Smooth muscle cell (in vitro differentiated cells): ENCODE measurements around the gene SOWAHD. TPM values are rescaled to one million over a fixed set of nuclear protein-coding genes. Genes with fewer than 3 reads are reported as not detected.

Source experiments
- DNase-seq: peaks from one replicate; lab custom pipeline; 2025; ENCODE audit not compliant: unreplicated experiment; lab: John Stamatoyannopoulos, UW
- H2AFZ ChIP-seq: fragments of 200-600 bp; sonication (generic); 2 replicates; pipeline ENCODE4 v1.6.0; 2016; ENCODE audit warnings: antibody characterized with exemption, low read depth, mild to moderate bottlenecking
- H3F3A ChIP-seq: fragments of 200-600 bp; sonication (generic); 2 replicates; pipeline ENCODE4 v1.6.0; 2017; ENCODE audit warnings: antibody characterized with exemption, low read depth
- H3K27ac ChIP-seq: fragments of 200-600 bp; sonication (generic); 2 replicates; pipeline ENCODE4 v1.5.1; 2016; ENCODE audit warnings: low read depth, mild to moderate bottlenecking
- H3K27me3 ChIP-seq: fragments of 200-600 bp; sonication (generic); 2 replicates; pipeline ENCODE4 v1.6.1; 2016; ENCODE audit warnings: low read depth, mild to moderate bottlenecking
- H3K36me3 ChIP-seq: fragments of 200-600 bp; sonication (generic); 2 replicates; pipeline ENCODE4 v1.5.1; 2016; ENCODE audit warnings: low read depth
- H3K4me1 ChIP-seq: fragments of 200-600 bp; sonication (generic); 2 replicates; pipeline ENCODE4 v1.5.1; 2016; ENCODE audit warnings: low read depth
- H3K4me2 ChIP-seq: fragments of 200-600 bp; sonication (generic); 2 replicates; pipeline ENCODE4 v1.6.0; 2016; ENCODE audit warnings: mild to moderate bottlenecking
- H3K4me3 ChIP-seq: fragments of 200-600 bp; sonication (generic); 2 replicates; pipeline ENCODE4 v1.5.1; 2016; ENCODE audit warnings: mild to moderate bottlenecking
- H3K79me2 ChIP-seq: fragments of 200-600 bp; sonication (generic); 2 replicates; pipeline ENCODE4 v1.6.0; 2016; ENCODE audit warnings: low read depth, mild to moderate bottlenecking
- H3K9ac ChIP-seq: fragments of 200-600 bp; sonication (generic); 2 replicates; pipeline ENCODE4 v1.6.0; 2016; ENCODE audit warnings: low read depth
- H3K9me3 ChIP-seq: fragments of 200-600 bp; sonication (generic); replicated peaks from 2 replicates; pipeline ENCODE4 v1.5.1; 2016; ENCODE audit warnings: low read depth
- H4K20me1 ChIP-seq: fragments of 200-600 bp; sonication (generic); 2 replicates; pipeline ENCODE4 v1.6.0; 2016; ENCODE audit warnings: low read depth
- WGBS: methylation state at CpG from one replicate; pipeline ENCODE4 v1.1.7; 2016; ENCODE audit warnings: low lambda C conversion rate; 5-methylcytosine and 5-hydroxymethylcytosine counted together
- polyA plus RNA-seq: library from polyadenylated mRNA; unstranded; fragments of >200 nt; fragmentation: Nextera tagmentation; extraction: Ambion mirVana; gene quantifications from 2 replicates; pipeline ENCODE4 v1.2.1, GENCODE V29; 2016
- total RNA-seq: library from RNA; depleted of rRNA; stranded (reverse); fragments of >200 nt; gene quantifications from 2 replicates; pipeline ENCODE4 v1.2.3, GENCODE V29; 2014
- TF ChIP-seq, protein P1 (sequence below): fragments of 200-600 bp; sonication (generic); IDR thresholded peaks from 2 replicates; pipeline ENCODE4 v1.5.1; 2017; ENCODE audit warnings: borderline replicate concordance, mild to moderate bottlenecking, antibody characterized with exemption; ENCODE audit not compliant: insufficient read depth, poor library complexity, severe bottlenecking

The SOWAHD gene
- total and polyA plus RNA-seq, 2 experiments from 2014 or later, result not detected

DNA sequence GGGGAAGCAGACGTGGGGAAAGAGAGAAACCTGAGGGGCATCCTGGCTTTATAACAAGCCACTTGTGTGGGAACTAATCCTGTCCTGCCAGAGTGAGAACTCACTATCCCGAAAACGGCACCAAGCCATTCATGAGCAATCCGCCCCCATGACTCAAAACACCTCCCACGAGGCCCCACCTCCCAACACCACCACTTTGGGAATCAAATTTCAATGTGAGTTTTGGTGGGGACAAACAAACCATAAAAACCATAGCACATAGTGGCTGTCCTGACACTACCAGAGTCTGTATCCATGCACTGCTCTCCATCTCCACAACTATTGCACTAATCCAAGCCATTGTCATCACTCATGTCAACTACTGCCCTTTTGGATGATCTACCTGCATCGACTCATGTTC is 36.9 kb upstream of the SOWAHD start:
- H3K4me2 ChIP-seq, result no peak overlapping the region
- H3F3A ChIP-seq, result no peaks in the 10 kb centered on the region
- H3K4me3 ChIP-seq, result no peak overlapping the region
- no peaks in the 10 kb centered on the region for H3K79me2 ChIP-seq
- TF ChIP-seq, protein P1, sequence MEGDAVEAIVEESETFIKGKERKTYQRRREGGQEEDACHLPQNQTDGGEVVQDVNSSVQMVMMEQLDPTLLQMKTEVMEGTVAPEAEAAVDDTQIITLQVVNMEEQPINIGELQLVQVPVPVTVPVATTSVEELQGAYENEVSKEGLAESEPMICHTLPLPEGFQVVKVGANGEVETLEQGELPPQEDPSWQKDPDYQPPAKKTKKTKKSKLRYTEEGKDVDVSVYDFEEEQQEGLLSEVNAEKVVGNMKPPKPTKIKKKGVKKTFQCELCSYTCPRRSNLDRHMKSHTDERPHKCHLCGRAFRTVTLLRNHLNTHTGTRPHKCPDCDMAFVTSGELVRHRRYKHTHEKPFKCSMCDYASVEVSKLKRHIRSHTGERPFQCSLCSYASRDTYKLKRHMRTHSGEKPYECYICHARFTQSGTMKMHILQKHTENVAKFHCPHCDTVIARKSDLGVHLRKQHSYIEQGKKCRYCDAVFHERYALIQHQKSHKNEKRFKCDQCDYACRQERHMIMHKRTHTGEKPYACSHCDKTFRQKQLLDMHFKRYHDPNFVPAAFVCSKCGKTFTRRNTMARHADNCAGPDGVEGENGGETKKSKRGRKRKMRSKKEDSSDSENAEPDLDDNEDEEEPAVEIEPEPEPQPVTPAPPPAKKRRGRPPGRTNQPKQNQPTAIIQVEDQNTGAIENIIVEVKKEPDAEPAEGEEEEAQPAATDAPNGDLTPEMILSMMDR, result no peak
- H3K9me3 ChIP-seq, result no peaks in the 10 kb centered on the region
- H3K27me3 ChIP-seq, result no peaks in the 10 kb centered on the region
- no peaks in the 10 kb centered on the region for H4K20me1 ChIP-seq
- no peak overlapping the region for H3K27ac ChIP-seq
- no peak overlapping the region for H3K9ac ChIP-seq
- no peaks in the 10 kb centered on the region for H3K4me1 ChIP-seq
- WGBS, result 75% methylated on average over 6 of the region's 6 CpGs
- H2AFZ ChIP-seq, result no peak overlapping the region
- no peaks in the 10 kb centered on the region for H3K36me3 ChIP-seq
- DNase-seq, result no peak

DNA sequence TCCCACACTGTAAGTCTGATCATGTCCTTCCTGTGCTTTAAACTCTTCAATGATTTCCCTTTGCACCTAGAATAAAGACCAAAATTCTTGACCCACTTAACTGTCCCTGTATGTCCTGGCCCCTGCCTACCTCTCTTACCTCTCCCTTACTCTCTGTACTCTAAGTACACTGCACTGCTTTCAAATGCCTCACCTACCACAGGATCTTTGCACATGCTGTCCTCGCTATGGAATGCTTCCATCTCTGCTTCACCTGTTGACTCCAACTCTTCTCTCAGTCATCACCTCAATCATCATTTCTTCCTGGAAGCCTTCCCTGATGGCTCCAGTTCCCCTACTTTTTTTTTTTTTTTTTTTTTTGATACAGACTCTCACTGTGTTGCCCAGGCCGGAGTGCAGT is 36.5 kb upstream of the SOWAHD start:
- no peaks in the 10 kb centered on the region for H3K4me1 ChIP-seq
- H2AFZ ChIP-seq, result no peak overlapping the region
- no peak overlapping the region for H3K4me3 ChIP-seq
- no peak overlapping the region for H3K27ac ChIP-seq
- no peaks in the 10 kb centered on the region for H3K27me3 ChIP-seq
- no peaks in the 10 kb centered on the region for H3K36me3 ChIP-seq
- DNase-seq, result no peak
- H3K9ac ChIP-seq, result no peak overlapping the region
- no peaks in the 10 kb centered on the region for H3K79me2 ChIP-seq
- WGBS, result 90% methylated on average over 2 of the region's 2 CpGs
- TF ChIP-seq, protein P1, result no peak
- H4K20me1 ChIP-seq, result no peaks in the 10 kb centered on the region
- no peak overlapping the region for H3K4me2 ChIP-seq
- no peaks in the 10 kb centered on the region for H3K9me3 ChIP-seq
- no peaks in the 10 kb centered on the region for H3F3A ChIP-seq

DNA sequence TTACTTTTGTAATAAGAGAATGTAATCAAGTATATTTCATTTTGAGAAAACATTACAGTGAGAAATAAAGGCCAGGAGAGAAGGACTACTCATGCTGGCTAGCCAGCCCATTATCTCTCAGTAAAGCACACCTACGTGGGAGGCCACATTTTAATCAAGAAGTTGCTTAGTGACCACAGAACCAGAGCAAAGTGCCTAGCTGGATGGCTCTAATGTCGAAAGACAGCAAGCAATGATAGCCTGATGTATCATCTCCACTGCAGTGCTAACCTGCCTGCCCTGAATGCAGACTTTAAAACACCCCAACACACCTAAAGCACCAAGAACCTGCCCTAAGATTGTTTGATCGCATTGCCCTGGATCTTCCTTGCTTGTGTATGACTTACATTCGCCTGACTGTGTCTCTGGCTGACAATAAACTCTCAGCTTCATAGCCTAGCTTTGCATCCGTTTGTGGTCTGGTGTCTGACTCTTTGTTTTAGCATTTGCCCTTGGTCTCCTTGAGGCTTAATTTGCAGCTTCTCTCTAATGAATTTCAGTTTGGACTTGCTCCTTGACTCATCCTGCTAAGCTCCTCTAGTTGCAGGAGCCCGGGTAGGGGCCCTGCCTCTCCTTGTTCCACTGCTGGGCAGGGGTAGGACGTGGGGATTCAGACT is 31.4 kb upstream of the SOWAHD start:
- no peaks in the 10 kb centered on the region for H4K20me1 ChIP-seq
- H3K9me3 ChIP-seq, result no peaks in the 10 kb centered on the region
- H3K4me1 ChIP-seq, result no peaks in the 10 kb centered on the region
- TF ChIP-seq, protein P1, result no peak
- no peak overlapping the region for H3K4me3 ChIP-seq
- H3K27me3 ChIP-seq, result no peaks in the 10 kb centered on the region
- no peak overlapping the region for H3K4me2 ChIP-seq
- WGBS, result 41% methylated on average over 7 of the region's 7 CpGs
- no peaks in the 10 kb centered on the region for H3F3A ChIP-seq
- no peak overlapping the region for H3K9ac ChIP-seq
- no peak for DNase-seq
- no peaks in the 10 kb centered on the region for H3K36me3 ChIP-seq
- no peak overlapping the region for H2AFZ ChIP-seq
- H3K27ac ChIP-seq, result peak overlapping the region; percentile 25
- no peaks in the 10 kb centered on the region for H3K79me2 ChIP-seq

DNA sequence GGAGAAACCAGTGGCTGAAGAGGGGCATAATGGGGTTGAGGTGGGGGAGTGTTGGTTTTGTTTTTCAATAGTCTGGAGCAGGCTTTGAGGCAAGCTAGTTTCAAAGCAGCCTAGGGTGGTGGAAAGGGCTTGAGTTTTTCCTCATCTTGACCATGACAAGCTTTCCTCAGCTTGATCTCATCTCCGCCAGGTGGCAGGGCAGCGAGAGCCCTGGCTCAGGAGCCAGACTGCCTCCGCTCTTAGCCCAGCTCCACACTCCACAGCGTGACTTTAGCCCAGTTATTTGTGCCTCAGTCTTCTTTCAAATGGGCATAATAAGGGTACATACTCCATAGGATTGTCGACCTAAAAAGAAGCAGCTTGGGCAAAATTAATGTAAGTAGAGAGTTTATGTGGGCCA is 29.9 kb upstream of the SOWAHD start:
- no peak overlapping the region for H3K27ac ChIP-seq
- no peaks in the 10 kb centered on the region for H3K4me1 ChIP-seq
- no peak overlapping the region for H2AFZ ChIP-seq
- TF ChIP-seq, protein P1, result no peak
- no peak overlapping the region for H3K4me2 ChIP-seq
- H3K36me3 ChIP-seq, result no peaks in the 10 kb centered on the region
- H3K27me3 ChIP-seq, result no peaks in the 10 kb centered on the region
- H3K4me3 ChIP-seq, result no peak overlapping the region
- 60% methylated on average over 5 of the region's 5 CpGs for WGBS
- H4K20me1 ChIP-seq, result no peaks in the 10 kb centered on the region
- H3K79me2 ChIP-seq, result no peaks in the 10 kb centered on the region
- H3K9ac ChIP-seq, result no peak overlapping the region
- H3K9me3 ChIP-seq, result no peaks in the 10 kb centered on the region
- no peaks in the 10 kb centered on the region for H3F3A ChIP-seq
- DNase-seq, result no peak
